GM19328 (cell line): ENCODE results near the gene ITGAX.

ENCODE experiments used
- ATAC-seq: cut with Tn5 transposase; IDR thresholded peaks from one replicate; pipeline ENCODE4 v1.9.1; 2021; ENCODE audit warnings: mild to moderate bottlenecking, moderate library complexity; ENCODE audit not compliant: unreplicated experiment

The ITGAX gene

GRCh38 chr16:31347445-31347844 is 7.5 kb upstream of the ITGAX start:
- ATAC-seq, result no peak

DNA sequence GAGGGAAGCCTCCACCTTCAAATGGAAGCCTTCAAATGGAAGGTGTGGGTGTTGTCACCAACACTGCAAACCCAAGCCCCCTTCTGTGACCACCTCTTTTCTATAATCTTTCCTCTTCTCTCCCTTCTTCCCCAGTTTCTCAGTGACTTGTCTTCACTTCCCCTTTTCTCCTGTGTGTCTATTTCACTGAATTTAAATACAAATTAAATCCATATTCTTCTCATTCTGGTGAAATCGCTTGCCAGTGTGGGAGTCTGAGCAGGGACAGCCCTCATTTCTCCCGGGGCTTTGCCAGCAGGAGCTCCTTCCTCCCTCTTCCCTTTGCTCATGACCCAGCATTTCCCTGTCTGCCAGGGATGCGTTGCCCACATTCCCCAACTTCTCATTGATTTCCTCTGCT is 6.4 kb upstream of the ITGAX start:
- ATAC-seq, result no peak

GRCh38 chr16:31350275-31351005 is 4.5 kb upstream of the ITGAX start:
- no peak for ATAC-seq

DNA sequence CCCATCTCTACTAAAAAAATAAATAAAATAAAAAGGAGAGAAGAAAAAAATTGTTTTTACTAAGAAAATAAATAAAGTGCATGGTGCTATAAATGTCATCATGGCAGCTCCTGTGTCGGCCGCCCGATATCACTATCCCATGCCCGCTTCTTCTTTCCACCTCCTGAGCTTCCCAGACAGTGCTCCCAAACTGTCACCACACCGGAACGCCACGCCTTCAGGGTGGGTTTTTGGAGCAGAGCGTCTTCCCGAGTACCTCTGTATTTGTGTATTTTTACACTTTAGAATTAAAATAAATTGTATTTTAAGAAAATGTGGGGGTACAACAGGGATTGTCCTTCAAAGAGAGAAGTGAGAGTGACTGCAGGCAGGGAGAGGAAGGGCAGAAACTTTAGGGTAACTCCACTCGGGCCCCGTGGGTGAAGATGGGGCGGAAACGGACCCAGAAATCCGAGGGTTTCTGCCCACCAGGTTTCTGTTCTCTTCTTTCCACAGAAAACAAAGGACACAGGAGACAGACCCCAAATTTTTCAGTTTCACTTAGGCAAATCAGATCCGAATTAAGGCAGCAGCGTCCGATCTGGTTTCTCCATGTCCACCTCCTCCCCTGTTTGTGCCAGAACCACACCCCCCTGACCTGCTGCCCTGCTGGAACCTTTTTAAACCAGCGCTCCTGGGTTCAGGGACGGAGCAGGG is 3.6 kb upstream of the ITGAX start:
- ATAC-seq, result no peak

DNA sequence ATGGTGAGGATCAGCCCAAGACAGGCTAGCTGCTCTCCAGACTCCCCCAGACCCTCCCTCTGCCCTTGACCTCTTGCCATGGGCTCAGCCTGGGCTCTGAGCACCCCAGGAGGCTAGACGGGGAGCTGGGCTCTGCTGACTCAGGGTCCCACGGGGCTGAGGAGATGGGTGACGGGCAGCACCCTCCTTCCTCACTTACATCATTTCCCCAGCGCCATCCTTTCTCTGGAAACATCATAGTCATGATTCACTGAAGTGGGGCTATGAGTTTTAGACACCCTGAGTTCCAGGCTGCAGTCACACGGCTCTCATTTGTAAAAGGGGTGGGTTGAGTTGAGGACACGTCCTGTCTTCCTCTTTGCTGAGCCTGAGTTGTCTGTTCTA is 3.0 kb upstream of the ITGAX start:
- ATAC-seq, result no peak

GRCh38 chr16:31352376-31353115 is 2.4 kb upstream of the ITGAX start:
- ATAC-seq, result no peak

DNA sequence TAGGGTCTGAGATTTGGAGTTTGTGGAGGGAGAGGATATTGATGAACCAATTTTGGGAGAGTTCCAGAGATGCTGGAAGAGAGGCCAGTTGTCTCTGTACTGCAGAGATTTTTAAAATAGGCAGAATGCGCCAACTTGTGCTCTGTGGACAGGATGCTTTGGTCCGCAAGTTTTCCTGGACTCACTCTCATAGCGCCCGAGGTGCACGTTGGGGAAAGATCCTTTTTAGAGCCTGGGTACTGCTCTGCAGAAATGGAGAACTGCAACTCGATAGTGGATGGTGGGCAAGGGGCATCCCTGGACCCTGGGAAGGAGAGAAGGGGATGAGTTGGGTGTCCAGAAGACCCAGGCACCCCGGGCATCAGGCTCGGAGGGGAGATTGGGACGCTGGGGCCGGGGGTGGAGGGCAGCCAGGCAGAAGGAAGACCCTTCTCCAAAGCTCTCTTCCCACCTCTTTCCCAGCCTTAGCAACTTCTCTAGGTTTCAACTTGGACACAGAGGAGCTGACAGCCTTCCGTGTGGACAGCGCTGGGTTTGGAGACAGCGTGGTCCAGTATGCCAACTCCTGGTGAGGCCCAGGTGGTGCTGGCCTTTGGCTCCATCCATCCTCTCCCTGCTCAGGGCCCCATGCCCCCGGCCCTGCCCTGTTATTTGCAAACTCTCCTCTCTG is 590 bp downstream of the ITGAX start:
- ATAC-seq, result no peak

DNA sequence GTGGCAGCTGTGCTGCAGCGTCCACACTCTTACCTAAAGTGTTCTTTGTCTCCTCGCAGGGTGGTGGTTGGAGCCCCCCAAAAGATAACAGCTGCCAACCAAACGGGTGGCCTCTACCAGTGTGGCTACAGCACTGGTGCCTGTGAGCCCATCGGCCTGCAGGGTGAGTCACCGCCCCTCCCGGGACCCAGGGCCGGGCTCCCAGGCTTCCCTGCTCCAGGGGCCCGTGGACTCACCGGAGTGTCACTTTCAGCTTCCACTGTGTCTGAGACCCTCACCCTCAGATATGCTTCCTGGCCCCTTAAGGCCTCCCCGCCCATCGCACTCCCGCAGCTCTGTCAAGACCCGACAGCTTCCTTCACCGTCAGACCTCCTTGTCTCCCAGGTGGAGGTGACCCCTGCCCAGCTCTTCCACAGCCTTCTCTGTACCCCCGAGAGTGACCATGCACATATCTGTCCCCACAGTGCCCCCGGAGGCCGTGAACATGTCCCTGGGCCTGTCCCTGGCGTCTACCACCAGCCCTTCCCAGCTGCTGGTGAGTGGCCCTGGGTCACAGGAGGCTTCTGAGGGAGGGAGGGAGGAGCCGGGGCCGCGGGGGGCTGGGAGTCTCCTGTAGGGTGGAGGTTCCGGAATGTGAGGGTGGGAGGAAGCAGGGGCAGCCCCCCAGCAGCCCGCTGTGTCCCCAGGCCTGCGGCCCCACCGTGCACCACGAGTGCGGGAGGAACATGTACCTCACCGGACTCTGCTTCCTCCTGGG is 1.8 kb downstream of the ITGAX start:
- no peak for ATAC-seq

GRCh38 chr16:31357324-31358109 is 2.5 kb downstream of the ITGAX start:
- no peak for ATAC-seq

- ATAC-seq, result no peak
These were observed 5.3 kb downstream of the ITGAX start for GRCh38 chr16:31360251-31360650.

- ATAC-seq, result no peak
These were observed 6.5 kb downstream of the ITGAX start for GRCh38 chr16:31361201-31362110.

GRCh38 chr16:31362476-31363405 is 7.8 kb downstream of the ITGAX start:
- ATAC-seq, result no peak

- no peak for ATAC-seq
These were observed 8.7 kb downstream of the ITGAX start for GRCh38 chr16:31363721-31364120.

GRCh38 chr16:31364421-31364820 is 9.4 kb downstream of the ITGAX start:
- ATAC-seq, result no peak

DNA sequence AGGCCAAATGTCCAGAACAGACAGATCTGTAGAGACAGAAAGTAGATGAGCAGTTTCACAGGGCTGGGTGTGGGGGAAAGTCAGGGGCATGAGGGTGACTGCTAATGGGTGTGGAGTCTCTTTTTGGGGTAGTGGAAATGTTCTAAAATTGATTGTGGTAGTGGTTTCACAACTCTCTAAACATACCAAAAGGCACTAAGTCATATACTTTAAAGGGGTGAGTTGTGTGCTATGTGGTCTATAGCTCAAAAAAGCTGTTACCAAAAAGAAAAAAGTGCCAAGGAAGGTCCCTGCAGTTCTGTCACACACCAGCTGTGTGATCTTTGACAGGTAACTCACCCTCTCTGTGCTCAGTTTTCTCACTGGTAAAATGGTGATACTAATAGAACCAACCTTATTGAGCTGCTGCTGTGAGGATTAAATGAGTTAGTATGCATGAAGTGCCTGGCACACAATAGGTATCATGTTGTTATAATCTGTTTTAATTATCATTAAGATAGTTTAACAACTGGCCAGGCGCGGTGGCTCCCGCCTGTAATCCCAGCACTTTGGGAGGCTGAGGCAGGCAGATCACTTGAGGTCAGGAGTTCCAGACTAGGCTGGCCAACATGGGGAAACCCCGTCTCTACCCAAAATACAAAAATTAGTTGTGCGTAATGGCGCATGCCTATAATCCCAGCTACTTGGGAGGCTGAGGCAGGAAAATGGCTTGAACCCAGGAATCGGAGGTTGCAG is 10.3 kb downstream of the ITGAX start:
- ATAC-seq, result no peak

GRCh38 chr16:31367853-31368252 is 12.9 kb downstream of the ITGAX start:
- ATAC-seq, result no peak

DNA sequence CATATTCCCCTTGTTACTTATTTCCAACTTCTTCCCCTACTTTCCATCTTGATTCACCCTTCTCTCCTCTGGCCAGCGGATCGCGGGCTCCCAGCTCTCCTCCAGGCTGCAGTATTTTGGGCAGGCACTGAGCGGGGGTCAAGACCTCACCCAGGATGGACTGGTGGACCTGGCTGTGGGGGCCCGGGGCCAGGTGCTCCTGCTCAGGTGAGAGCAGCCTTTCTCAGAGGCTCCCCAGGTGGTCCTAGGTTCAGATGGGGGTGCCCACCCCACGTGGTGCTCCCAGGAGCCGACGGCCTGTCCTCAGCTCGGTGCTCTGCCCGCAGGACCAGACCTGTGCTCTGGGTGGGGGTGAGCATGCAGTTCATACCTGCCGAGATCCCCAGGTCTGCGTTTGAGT is 16.0 kb downstream of the ITGAX start:
- no peak for ATAC-seq
